Measurements from ENCODE around the gene EDN1. TPM values are rescaled to one million over a fixed set of nuclear protein-coding genes. Genes with fewer than 3 reads are reported as not detected.
A peak's percentile ranks its signal among the peaks of the same experiment; 100 is the strongest.

The EDN1 gene
- total and polyA plus RNA-seq, 11 donors = 1.0 to 11.6 (median 4.1) TPM

DNA sequence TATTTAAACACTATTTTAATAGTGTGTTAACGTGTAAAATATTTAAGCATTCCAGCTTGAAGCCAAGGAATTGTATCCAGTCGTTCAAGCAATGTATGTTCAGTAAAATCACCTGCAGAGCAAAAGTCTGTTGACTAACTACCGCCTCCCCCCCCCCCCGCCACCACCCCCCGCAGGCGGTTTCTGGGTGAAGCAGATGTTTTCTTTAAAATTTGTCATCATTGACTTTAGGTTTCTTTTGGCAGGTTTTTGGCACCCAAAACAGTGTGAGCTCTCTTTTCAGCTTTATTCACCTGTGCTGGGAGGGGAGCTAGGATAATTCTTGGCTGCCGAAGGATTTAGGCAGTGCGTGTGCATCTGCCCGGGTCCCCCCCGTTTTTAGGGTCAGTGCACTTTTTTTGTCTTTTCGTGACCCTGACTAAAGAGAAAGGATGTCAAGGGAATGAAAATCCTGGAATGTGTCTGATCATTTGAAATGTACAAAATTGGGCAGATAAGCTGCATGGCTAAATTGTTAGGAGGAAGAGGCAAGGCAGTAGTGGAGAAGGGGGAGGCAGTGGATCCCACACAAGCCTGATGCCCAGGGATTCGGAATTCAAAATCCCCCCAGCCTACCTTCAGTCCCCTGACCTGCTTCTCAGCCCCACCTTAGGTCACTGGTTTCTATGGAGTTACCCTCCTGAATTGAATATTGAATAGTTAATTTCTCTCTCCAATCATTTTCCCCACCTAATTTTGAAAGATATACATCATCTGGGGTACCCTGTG is 1.1 kb downstream of the EDN1 start:
- intact Hi-C loops (cut with DNase I) = loop anchor here in 8 of 10 donors (2.0 to 10.0 kb wide), 6 partner anchors 104 to 639 kb away; no protein-coding TSS in a partner anchor
- H3K27ac ChIP-seq = peak overlapping the region in 3 of 12 donors; percentile 13 to 74 (median 19)
- WGBS, 4 donors = 40 to 54% (median 43%) methylated on average over 12 of the region's 12 CpGs

DNA sequence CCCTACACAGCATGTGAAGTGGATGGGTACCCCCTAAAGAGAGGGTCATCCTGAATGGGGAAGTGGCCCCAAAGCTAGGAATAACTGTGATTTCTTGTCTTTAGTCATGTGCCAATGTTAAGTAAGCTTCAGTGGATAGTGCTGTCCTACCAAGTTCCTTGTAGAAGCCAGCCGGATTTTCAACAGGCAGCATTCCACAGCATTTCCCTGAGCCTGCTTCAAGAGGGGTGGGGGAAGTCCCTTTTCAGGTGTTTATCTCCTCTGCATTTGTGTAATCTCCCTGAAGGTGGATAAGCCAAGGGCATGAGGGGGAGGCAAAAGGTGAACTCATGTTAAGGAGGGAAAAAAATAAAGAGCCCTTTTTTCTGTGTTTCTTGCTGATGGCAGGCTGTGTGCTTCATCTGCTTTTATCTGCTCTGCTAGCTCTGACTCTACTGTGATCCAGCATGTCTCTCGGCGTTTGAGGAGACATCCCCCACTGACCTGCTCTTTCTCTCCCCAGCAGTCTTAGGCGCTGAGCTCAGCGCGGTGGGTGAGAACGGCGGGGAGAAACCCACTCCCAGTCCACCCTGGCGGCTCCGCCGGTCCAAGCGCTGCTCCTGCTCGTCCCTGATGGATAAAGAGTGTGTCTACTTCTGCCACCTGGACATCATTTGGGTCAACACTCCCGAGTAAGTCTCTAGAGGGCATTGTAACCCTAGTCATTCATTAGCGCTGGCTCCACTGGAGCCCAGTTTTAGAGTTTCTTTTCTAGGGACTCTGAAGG is 1.9 kb downstream of the EDN1 start:
- Histone ChIP-seq H3K27me3 (peaks cover 0 to 15% (median 4%) of the 10 kb centered on the region in 9 donors), H3K36me3 (peaks cover 0 to 15% (median 0%) of the 10 kb centered on the region in 9 donors), H3K4me1 (peaks cover 0 to 29% (median 9%) of the 10 kb centered on the region in 12 donors), H3K9me3 (no peaks in the 10 kb centered on the region), H3K4me3 (peak overlapping the region; percentile 3 to 62 (median 50)), H3K27ac (peak overlapping the region in 1 of 12 donors; percentile 4)
- 21 to 39% (median 34%) methylated on average over 15 of the region's 15 CpGs for WGBS, 4 donors
- DNase-seq (no peak), ATAC-seq (peak in 3 of 4 donors; percentile 32 to 41 (median 33))
- no peak for TF ChIP-seq POLR2A (IDR thresholded peaks at IDR 0.05)
- TF ChIP-seq, protein P1, sequence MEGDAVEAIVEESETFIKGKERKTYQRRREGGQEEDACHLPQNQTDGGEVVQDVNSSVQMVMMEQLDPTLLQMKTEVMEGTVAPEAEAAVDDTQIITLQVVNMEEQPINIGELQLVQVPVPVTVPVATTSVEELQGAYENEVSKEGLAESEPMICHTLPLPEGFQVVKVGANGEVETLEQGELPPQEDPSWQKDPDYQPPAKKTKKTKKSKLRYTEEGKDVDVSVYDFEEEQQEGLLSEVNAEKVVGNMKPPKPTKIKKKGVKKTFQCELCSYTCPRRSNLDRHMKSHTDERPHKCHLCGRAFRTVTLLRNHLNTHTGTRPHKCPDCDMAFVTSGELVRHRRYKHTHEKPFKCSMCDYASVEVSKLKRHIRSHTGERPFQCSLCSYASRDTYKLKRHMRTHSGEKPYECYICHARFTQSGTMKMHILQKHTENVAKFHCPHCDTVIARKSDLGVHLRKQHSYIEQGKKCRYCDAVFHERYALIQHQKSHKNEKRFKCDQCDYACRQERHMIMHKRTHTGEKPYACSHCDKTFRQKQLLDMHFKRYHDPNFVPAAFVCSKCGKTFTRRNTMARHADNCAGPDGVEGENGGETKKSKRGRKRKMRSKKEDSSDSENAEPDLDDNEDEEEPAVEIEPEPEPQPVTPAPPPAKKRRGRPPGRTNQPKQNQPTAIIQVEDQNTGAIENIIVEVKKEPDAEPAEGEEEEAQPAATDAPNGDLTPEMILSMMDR (IDR thresholded peaks at IDR 0.05) = peak in 10 of 12 donors; percentile 14 to 50 (median 34)
- intact Hi-C loops (cut with DNase I) = loop anchor here (1.0 to 10.0 kb wide), 7 partner anchors 103 to 640 kb away; no protein-coding TSS in a partner anchor

More for the DNA sequence above, 1.1 kb downstream of the EDN1 start:
- no peak for TF ChIP-seq POLR2A (IDR thresholded peaks at IDR 0.05)
- TF ChIP-seq, protein P1 (IDR thresholded peaks at IDR 0.05) = no peak
- ATAC-seq = no peak
- Histone ChIP-seq H3K9me3 (no peaks in the 10 kb centered on the region), H3K4me1 (peaks cover 0 to 29% (median 9%) of the 10 kb centered on the region in 12 donors), H3K27me3 (peaks cover 0 to 15% (median 4%) of the 10 kb centered on the region in 9 donors), H3K4me3 (peak overlapping the region; percentile 3 to 62 (median 50)), H3K36me3 (peaks cover 0 to 10% (median 0%) of the 10 kb centered on the region in 9 donors)
- DNase-seq = no peak

GRCh38 chr6:12293235-12293930 is 3.2 kb downstream of the EDN1 start:
- Histone ChIP-seq H3K4me3 (peak overlapping the region in 8 of 12 donors; percentile 4 to 62 (median 54)), H3K36me3 (peaks cover 0 to 15% (median 0%) of the 10 kb centered on the region in 9 donors), H3K9me3 (no peaks in the 10 kb centered on the region), H3K27me3 (peaks cover 0 to 15% (median 4%) of the 10 kb centered on the region in 9 donors), H3K27ac (no peak overlapping the region), H3K4me1 (peaks cover 0 to 29% (median 9%) of the 10 kb centered on the region in 12 donors)
- TF ChIP-seq, protein P1 (IDR thresholded peaks at IDR 0.05) = no peak
- no peak for TF ChIP-seq POLR2A (IDR thresholded peaks at IDR 0.05)
- intact Hi-C loops (cut with DNase I) = loop anchor here in 8 of 10 donors (2.0 to 10.0 kb wide), 6 partner anchors 101 to 641 kb away; no protein-coding TSS in a partner anchor
- DNase-seq (no peak), ATAC-seq (no peak)
- 73 to 85% (median 80%) methylated on average over 4 of the region's 4 CpGs for WGBS, 4 donors
